Glutamatergic neuron (in vitro differentiated cells): Measurements from ENCODE around the gene MMP12. TPM values are rescaled to one million over a fixed set of nuclear protein-coding genes. Genes with fewer than 3 reads are reported as not detected.

ENCODE experiments used
- DNase-seq: peaks from one replicate; pipeline ENCODE4 v3.0.0; 2022
- H3K27ac Mint-ChIP-seq: one replicate; pipeline ENCODE4 v1.8.0; 2020; ENCODE audit warnings: mild to moderate bottlenecking, mixed read lengths, inconsistent platforms; ENCODE audit not compliant: unreplicated experiment
- H3K27me3 Mint-ChIP-seq: one replicate; pipeline ENCODE4 v1.8.0; 2020; ENCODE audit warnings: mild to moderate bottlenecking, moderate library complexity, mixed read lengths, inconsistent platforms; ENCODE audit not compliant: unreplicated experiment
- H3K36me3 Mint-ChIP-seq: one replicate; pipeline ENCODE4 v1.8.0; 2020; ENCODE audit warnings: mild to moderate bottlenecking, mixed read lengths, inconsistent platforms; ENCODE audit not compliant: unreplicated experiment
- H3K4me1 Mint-ChIP-seq: one replicate; pipeline ENCODE4 v1.8.0; 2020; ENCODE audit warnings: mild to moderate bottlenecking, low read depth, mixed read lengths, inconsistent platforms; ENCODE audit not compliant: unreplicated experiment
- H3K4me3 Mint-ChIP-seq: one replicate; pipeline ENCODE4 v1.8.0; 2020; ENCODE audit warnings: mild to moderate bottlenecking, mixed read lengths, inconsistent platforms; ENCODE audit not compliant: unreplicated experiment
- H3K9me3 Mint-ChIP-seq: one replicate; pipeline ENCODE4 v1.8.0; 2020; ENCODE audit warnings: mild to moderate bottlenecking, moderate library complexity, mixed read lengths, inconsistent platforms; ENCODE audit not compliant: unreplicated experiment
- total RNA-seq: library from RNA; stranded (reverse); fragmentation: NEBNext Ultra II Directional; extraction: Animal tissue kit (Norgen Biotek cat#: 25700); gene quantifications from one replicate; pipeline ENCODE4 v1.2.1, GENCODE V29; 2021; ENCODE audit not compliant: unreplicated experiment
- TF ChIP-seq, protein P1 (sequence below): fragments of 200-600 bp; sonication (generic); IDR thresholded peaks from one replicate; pipeline ENCODE4 v1.5.0; 2021; ENCODE audit not compliant: partially characterized antibody, unreplicated experiment

The MMP12 gene
- total RNA-seq, 1 donor from 2014 or later, result not detected

DNA sequence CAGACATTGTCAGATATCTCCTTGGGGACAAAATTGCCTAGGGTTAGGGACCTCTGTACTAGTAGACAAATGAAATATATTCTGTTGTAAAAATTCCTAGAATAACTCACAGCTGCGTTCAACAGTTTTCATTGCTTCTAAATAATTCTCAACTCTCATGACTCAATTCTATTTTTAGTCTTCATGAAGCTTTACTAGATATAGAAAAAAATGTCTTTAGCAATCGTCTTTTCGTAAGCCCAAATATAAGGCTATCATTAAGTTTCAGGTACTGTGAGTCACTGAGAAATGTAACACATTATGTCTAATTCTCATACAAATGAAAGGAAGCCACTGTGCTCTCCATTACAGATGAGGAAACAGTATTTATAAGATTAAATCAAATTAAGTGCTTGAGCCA is 6.4 kb downstream of the MMP12 start:
- Mint-ChIP-seq H3K27me3 (peaks cover 2% of the 10 kb centered on the region), H3K4me3 (no peak overlapping the region), H3K9me3 (no peaks in the 10 kb centered on the region), H3K36me3 (no peaks in the 10 kb centered on the region), H3K4me1 (no peaks in the 10 kb centered on the region), H3K27ac (no peak overlapping the region)
- TF ChIP-seq, protein P1, sequence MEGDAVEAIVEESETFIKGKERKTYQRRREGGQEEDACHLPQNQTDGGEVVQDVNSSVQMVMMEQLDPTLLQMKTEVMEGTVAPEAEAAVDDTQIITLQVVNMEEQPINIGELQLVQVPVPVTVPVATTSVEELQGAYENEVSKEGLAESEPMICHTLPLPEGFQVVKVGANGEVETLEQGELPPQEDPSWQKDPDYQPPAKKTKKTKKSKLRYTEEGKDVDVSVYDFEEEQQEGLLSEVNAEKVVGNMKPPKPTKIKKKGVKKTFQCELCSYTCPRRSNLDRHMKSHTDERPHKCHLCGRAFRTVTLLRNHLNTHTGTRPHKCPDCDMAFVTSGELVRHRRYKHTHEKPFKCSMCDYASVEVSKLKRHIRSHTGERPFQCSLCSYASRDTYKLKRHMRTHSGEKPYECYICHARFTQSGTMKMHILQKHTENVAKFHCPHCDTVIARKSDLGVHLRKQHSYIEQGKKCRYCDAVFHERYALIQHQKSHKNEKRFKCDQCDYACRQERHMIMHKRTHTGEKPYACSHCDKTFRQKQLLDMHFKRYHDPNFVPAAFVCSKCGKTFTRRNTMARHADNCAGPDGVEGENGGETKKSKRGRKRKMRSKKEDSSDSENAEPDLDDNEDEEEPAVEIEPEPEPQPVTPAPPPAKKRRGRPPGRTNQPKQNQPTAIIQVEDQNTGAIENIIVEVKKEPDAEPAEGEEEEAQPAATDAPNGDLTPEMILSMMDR, result no peak
- no peak for DNase-seq

- no peak for DNase-seq
- TF ChIP-seq, protein P1, result no peak
- Mint-ChIP-seq H3K4me3 (no peak overlapping the region), H3K36me3 (no peaks in the 10 kb centered on the region), H3K9me3 (no peaks in the 10 kb centered on the region), H3K27ac (no peak overlapping the region), H3K4me1 (no peaks in the 10 kb centered on the region), H3K27me3 (peaks cover 2% of the 10 kb centered on the region)
These were observed 10.1 kb downstream of the MMP12 start for GRCh38 chr11:102864724-102865123.

GRCh38 chr11:102853956-102854355 is 20.8 kb downstream of the MMP12 start:
- TF ChIP-seq, protein P1, result no peak
- Mint-ChIP-seq H3K9me3 (no peaks in the 10 kb centered on the region), H3K36me3 (no peaks in the 10 kb centered on the region), H3K4me1 (no peaks in the 10 kb centered on the region), H3K4me3 (no peak overlapping the region), H3K27ac (no peak overlapping the region), H3K27me3 (no peaks in the 10 kb centered on the region)
- DNase-seq, result no peak

GRCh38 chr11:102853055-102853454 is 21.7 kb downstream of the MMP12 start:
- TF ChIP-seq, protein P1, result no peak
- DNase-seq, result no peak
- Mint-ChIP-seq H3K27me3 (no peaks in the 10 kb centered on the region), H3K9me3 (no peaks in the 10 kb centered on the region), H3K36me3 (no peaks in the 10 kb centered on the region), H3K27ac (no peak overlapping the region), H3K4me3 (no peak overlapping the region), H3K4me1 (no peaks in the 10 kb centered on the region)

GRCh38 chr11:102850973-102851745 is 23.6 kb downstream of the MMP12 start:
- no peak for DNase-seq
- no peaks in the 10 kb centered on the region for H3K9me3 Mint-ChIP-seq
- H3K4me3 Mint-ChIP-seq, result no peak overlapping the region
- H3K27ac Mint-ChIP-seq, result no peak overlapping the region
- no peaks in the 10 kb centered on the region for H3K4me1 Mint-ChIP-seq
- TF ChIP-seq, protein P1, result no peak
- no peaks in the 10 kb centered on the region for H3K36me3 Mint-ChIP-seq
- H3K27me3 Mint-ChIP-seq, result no peaks in the 10 kb centered on the region
